Ovary (tissue), 9 donors: Measurements from ENCODE around the gene PROKR1. TPM values are rescaled to one million over a fixed set of nuclear protein-coding genes. Genes with fewer than 3 reads are reported as not detected.
A peak's percentile ranks its signal among the peaks of the same experiment; 100 is the strongest.

Experiments
- DNase-seq, 5 donors: peaks; one replicate each; pipeline ENCODE4 v3.0.0-alpha.2; 2019 to 2020
- H3K27ac ChIP-seq, 2 donors: fragments of 200-600 bp; one replicate each; pipeline versions ENCODE4 v1.5.1 to v1.8.0; 2019 to 2022
- H3K27me3 ChIP-seq: fragments of 200-600 bp; one replicate; pipeline ENCODE4 v1.8.0; 2022
- H3K36me3 ChIP-seq: fragments of 200-600 bp; sonication (generic); one replicate; pipeline ENCODE4 v1.5.1; 2019
- H3K4me1 ChIP-seq: one replicate; pipeline ENCODE4 v1.8.1; 2013; ENCODE audit warnings: mild to moderate bottlenecking, moderate library complexity; ENCODE audit not compliant: insufficient read depth
- H3K4me3 ChIP-seq: fragments of 200-600 bp; sonication (generic); one replicate; pipeline ENCODE4 v1.5.1; 2017
- H3K9me3 ChIP-seq, 2 donors: fragments of 200-600 bp in 1 of 2; sonication (generic) in 1 of 2; one replicate each; pipeline versions ENCODE4 v1.5.1 to v1.8.1; 2013 to 2019; ENCODE audit warnings: mild to moderate bottlenecking in 1 of 2, moderate library complexity in 1 of 2
- CTCF ChIP-seq, 3 donors: fragments of 450-650 bp in 2 of 3; fragments of 200-600 bp in 1 of 3; IDR thresholded peaks; one replicate each; pipeline versions ENCODE4 v1.5.1 to v1.8.0; 2016 to 2022; ENCODE audit warnings: antibody characterized with exemption in 3 of 3, mild to moderate bottlenecking in 1 of 3
- EP300 ChIP-seq: sonication (generic); formaldehyde crosslinking; IDR thresholded peaks from one replicate; pipeline ENCODE4 v1.6.1; 2017; ENCODE audit warnings: antibody characterized with exemption
- POLR2A ChIP-seq: fragments of 450-650 bp; IDR thresholded peaks from one replicate; pipeline ENCODE4 v1.6.1; 2017; ENCODE audit warnings: antibody characterized with exemption, mild to moderate bottlenecking, moderate library complexity
- WGBS, 3 donors: extraction: QIAGEN DNeasy Blood & Tissue Kit in 1 of 3; methylation state at CpG; one replicate each; pipeline versions ENCODE4 v1.1.5 to v1.1.7; 2013 to 2017; 5-methylcytosine and 5-hydroxymethylcytosine counted together
- intact Hi-C, 4 donors: fragments of 100-400 bp; cut with DNase I; formaldehyde crosslinking; loops; one replicate each; pipeline versions ENCODE4 v1.11.0 to v1.15.1; 2022 to 2023
- polyA plus RNA-seq, 2 donors: library from polyadenylated mRNA; stranded (reverse); fragments of 200-250 nt in 1 of 2; fragments of 350-450 nt in 1 of 2; fragmentation: Illumina TruSeq in 1 of 2; extraction: RNeasy Lipid Tissue Mini Kit (QIAGEN cat#74804) in 1 of 2; gene quantifications; one replicate each; pipeline ENCODE4 v1.2.3, GENCODE V29; 2013 to 2014
- total RNA-seq, 7 donors: library from RNA; depleted of rRNA in 2 of 7; stranded (reverse); fragments of >200 nt in 2 of 7; fragmentation: NEBNext Ultra II Directional in 3 of 7; extraction: Animal tissue kit (Norgen Biotek cat#: 25700) in 3 of 7; gene quantifications; one replicate each; pipeline versions ENCODE4 v1.1.0 to v1.2.4, GENCODE V29; 2016 to 2023
- donor health status: DM: no; HTN: no; CAD: no; lungs with moderate emphysema.
- donor health status: DM: no; HTN: no; CAD: no.
- donor health status: Bipolar disorder and iron deficiency.
- donor health status: DM: yes; HTN: yes; CAD: no.
- donor health status: DM: no; HTN: no; CAD: no.
- donor health status: DM: yes; HTN: yes; CAD: no.

The PROKR1 gene
- total and polyA plus RNA-seq, 9 donors: 0.02 to 0.03 TPM; not detected in 7

DNA sequence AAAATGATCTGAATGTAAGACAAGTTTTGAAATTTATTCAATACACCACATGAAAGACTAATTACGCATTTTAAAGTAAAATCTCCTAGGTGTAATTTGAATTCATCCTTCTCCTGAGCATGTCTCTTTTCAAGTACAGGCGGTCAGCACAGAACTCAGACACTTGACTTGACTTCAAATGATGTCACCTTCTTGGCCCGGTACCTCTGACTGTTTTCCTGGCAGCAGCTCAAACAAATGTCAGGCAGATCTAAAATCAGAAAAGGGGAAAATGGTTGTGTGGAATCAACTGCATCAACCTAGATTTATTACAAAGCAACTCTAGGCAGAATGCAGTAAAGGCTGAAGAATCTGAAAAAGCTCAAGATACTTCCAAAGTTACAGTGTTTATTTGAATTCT lies 11.4 kb upstream of the PROKR1 start:
- H3K27ac ChIP-seq: no peak overlapping the region
- no peak overlapping the region for H3K4me3 ChIP-seq
- no peaks in the 10 kb centered on the region for H3K27me3 ChIP-seq
- H3K9me3 ChIP-seq: no peaks in the 10 kb centered on the region
- DNase-seq: no peak
- no peaks in the 10 kb centered on the region for H3K36me3 ChIP-seq
- H3K4me1 ChIP-seq: no peaks in the 10 kb centered on the region
- TF ChIP-seq EP300 (no peak), CTCF (IDR thresholded peaks at IDR 0.05) (no peak), POLR2A (no peak)
- intact Hi-C loops: no loop called here
- 50 to 70% (median 64%) methylated on average over 3 of the region's 3 CpGs for WGBS, 3 donors

DNA sequence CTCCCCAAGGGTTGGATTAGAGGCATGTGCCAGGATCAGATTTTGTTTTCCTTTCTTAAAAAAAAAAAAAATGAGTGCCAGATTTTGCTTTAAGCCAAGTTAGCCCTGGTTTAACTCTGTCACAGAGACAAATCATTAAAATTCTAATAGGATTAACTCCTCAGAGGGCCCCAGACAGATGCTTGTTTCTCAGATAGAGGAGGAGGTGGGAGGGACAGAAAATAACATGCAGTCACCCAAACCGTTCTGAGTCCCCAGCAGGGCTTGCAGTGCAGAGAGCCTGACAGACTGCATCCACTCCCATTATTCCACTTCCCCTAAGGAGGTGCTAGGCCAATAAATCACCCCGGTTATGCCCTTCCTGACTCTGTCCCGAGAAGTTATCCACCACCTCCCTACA lies 6.3 kb upstream of the PROKR1 start:
- H3K4me1 ChIP-seq: no peaks in the 10 kb centered on the region
- no peaks in the 10 kb centered on the region for H3K9me3 ChIP-seq
- DNase-seq: no peak
- WGBS, 3 donors: 34 to 41% (median 34%) methylated on average over 3 of the region's 3 CpGs
- TF ChIP-seq POLR2A (no peak), EP300 (no peak), CTCF (IDR thresholded peaks at IDR 0.05) (no peak)
- intact Hi-C loops: no loop called here
- no peaks in the 10 kb centered on the region for H3K27me3 ChIP-seq
- H3K27ac ChIP-seq: no peak overlapping the region
- H3K4me3 ChIP-seq: no peak overlapping the region
- no peaks in the 10 kb centered on the region for H3K36me3 ChIP-seq

DNA sequence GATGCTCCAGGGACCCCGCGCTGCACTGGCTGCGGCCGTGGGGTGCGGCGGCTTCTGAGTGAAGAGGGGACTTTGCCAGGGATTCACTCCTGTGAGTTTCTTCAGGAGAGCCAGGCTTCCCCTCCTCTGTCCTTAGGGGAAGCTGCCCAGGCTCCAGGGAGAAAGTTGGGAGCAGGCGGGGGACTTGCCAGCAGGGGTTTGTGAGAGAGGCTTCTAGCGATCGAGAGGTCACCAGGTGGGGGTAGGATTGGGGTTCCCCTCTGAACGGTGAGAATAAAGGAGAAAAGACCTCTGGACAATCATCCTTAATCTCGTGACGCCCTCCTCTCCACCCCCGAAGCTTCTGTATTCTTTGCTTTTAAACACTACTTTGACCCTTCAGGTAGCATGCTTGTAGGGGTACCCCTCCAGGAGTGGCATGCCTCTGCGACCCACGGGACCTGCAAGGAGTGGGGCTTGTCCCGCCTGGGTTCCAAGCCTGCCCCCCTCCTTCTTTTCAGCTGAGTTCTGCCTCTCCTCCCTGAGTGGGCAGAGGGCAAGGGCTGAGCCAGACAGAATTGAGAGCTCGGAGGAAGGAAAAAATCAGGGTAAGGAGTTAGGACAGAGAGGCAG lies 601 bp downstream of the PROKR1 start:
- Histone ChIP-seq H3K36me3 (no peaks in the 10 kb centered on the region), H3K27me3 (no peaks in the 10 kb centered on the region), H3K9me3 (no peaks in the 10 kb centered on the region), H3K4me3 (peak overlapping the region; percentile 31), H3K4me1 (peaks cover 3% of the 10 kb centered on the region), H3K27ac (no peak overlapping the region)
- WGBS, 3 donors: 10 to 13% (median 10%) methylated on average over 17 of the region's 17 CpGs
- intact Hi-C loops: no loop called here
- no peak for DNase-seq
- no peak for TF ChIP-seq POLR2A
- no peak for TF ChIP-seq EP300
- no peak for TF ChIP-seq CTCF (IDR thresholded peaks at IDR 0.05)

- H3K4me1 ChIP-seq: peaks cover 3% of the 10 kb centered on the region
Observed at GRCh38 chr2:68645523-68645922, 2.1 kb downstream of the PROKR1 start.

More at GRCh38 chr2:68645523-68645922, 2.1 kb downstream of the PROKR1 start:
- Histone ChIP-seq H3K27ac (no peak overlapping the region), H3K27me3 (no peaks in the 10 kb centered on the region), H3K4me3 (no peak overlapping the region), H3K36me3 (no peaks in the 10 kb centered on the region), H3K9me3 (no peaks in the 10 kb centered on the region)
- intact Hi-C loops: no loop called here
- no peak for TF ChIP-seq EP300
- TF ChIP-seq CTCF (IDR thresholded peaks at IDR 0.05): no peak
- no peak for TF ChIP-seq POLR2A
- no peak for DNase-seq
